ENCODE measurements around the gene PDZD2.

The PDZD2 gene

GRCh38 chr5:31638345-31638744 lies 586 bp upstream of the PDZD2 start:
- no peak for DNase-seq (ENCODE audit: low spot score)

DNA sequence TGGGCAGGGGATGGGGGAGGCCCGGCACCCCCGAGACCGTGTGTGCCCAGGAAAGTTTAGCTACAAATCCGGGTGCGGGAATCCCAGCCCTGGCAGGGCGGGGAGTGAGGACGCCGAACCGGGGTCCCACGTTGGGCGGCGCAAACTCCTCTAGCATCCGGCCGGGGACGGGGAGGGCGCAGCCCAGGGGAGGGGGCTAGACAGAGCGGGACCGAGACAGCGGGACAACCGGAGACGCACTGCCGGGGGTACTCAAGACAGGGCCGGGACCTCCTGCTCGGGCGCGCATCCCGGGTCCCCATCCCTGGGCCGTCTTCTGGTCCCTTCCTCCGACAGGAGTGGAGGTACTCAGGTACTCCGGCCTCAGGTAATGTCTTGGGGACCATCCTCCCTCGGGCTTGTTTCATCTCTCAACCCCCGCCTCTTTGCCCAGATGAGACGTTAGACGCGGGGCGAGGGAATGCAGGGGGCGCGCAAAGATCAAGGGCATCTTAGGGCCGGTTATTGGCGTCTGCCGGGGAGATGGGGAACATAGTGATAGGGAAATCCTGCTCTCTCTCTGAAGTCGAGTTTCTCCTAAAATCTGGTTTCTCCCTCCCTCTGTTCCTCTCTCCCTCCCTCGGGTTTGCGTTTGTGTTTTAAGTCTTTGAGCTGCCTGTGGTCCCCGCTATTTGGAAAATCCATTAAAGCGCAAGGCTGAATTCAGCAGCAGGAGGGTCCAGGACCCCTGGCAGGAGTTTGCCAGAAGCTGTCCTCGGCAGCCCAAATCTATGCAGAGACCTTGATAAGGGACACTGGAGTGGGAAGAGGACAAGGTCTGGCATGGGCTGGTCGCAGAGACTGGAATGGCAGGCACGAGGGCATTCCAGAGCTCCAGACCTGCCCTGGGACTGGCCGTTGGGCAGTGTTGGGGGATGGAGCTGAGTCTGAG lies 815 bp downstream of the PDZD2 start:
- DNase-seq (ENCODE audit: low spot score), result no peak

- DNase-seq (ENCODE audit: low spot score), result no peak
Measured at GRCh38 chr5:31640573-31640972, 1.6 kb downstream of the PDZD2 start.

- no peak for DNase-seq (ENCODE audit: low spot score)
Measured at GRCh38 chr5:31641059-31641458, 2.1 kb downstream of the PDZD2 start.

GRCh38 chr5:31641575-31641974 lies 2.6 kb downstream of the PDZD2 start:
- no peak for DNase-seq (ENCODE audit: low spot score)

DNA sequence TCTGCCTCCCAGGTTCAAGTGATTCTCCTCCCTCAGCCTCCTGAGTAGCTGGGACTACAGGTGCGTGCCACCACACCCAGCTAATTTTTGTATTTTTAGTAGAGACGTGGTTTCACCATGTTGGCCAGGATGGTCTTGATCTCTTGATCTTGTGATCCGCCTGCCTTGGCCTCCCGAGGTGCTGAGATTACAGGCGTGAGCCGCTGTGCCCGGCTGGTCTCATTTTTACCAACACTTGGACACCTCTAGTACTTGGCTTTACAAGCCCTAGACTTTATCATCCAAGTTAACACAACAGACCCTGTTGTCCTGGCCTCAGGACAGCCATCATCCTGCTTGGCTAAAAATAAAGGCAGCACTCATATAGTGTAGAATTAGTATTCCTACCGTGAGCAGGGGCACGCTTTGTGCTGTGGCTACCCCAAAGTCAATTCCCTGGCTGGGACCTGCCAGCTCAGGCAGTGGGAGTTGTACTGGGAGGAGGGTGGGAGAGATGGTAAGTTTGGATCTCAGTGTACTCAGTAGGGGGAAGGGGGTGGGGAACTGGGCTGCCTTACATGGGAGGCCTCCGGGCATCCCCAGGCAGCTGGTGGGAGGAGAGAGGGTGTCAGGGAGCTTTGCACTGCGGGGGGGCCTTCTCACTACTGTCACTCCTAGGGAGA lies 6.6 kb downstream of the PDZD2 start:
- DNase-seq (ENCODE audit: low spot score), result no peak

GRCh38 chr5:31648326-31648725 lies 9.4 kb downstream of the PDZD2 start:
- DNase-seq (ENCODE audit: low spot score), result no peak

DNA sequence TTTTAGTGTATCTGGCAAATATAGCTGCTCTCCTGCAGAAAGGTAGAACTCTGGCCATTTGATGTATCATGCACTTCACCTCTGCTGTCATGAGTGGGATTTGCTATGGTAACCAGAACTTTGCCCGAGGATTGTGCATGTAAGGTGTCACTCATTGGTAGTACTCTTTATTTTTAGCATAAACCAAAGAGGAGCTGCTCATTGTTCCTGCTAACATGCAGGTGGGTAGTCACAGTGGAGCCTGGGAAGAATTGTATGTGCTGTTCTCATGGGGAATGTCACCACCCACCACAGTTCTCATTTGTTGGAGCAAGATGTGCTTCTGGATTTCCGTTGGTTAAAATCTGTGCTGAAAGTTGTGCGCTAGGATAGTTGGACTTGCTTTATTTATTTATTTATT lies 12.3 kb downstream of the PDZD2 start:
- DNase-seq (ENCODE audit: low spot score), result no peak

DNA sequence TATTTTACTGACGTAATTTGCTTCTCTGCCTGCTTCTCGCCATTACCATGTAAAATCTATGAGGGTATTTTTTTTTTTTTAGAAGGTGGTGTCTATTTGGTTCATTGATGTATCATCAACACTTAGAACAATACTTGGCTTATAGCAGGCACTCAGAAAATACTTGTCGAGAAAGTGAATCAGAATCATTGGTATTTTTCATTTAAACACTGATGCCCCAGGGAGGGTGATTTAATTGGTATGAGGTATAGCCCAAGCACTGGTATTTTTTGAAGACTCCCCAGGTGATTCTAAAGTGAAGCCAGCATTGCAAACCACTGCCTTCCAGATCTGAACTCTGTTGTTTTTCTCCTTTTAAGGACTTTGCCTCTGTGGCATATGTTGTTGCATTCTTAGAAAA lies 16.6 kb downstream of the PDZD2 start:
- no peak for DNase-seq (ENCODE audit: low spot score)

DNA sequence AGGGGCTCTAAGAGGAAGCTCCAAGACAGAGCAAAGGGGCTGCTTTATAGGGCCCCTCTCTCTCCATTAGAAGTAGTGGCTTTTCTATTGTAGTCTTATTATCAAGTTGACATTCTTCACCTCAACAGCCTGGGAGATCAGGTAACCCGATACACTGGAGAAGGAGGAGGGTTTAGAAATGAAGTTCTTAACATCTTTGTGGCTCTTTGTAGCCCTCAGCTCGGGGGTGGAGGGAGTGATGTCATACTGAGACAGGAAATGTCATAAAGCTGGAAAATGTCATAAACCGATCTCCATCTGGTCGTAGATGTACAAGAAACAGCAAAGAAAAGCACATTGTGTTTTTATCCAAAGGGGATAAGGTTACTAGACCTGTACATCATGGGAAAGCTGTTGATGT lies 17.9 kb downstream of the PDZD2 start:
- no peak for DNase-seq (ENCODE audit: low spot score)

- DNase-seq (ENCODE audit: low spot score), result no peak
Measured at GRCh38 chr5:31657315-31657979, 18.5 kb downstream of the PDZD2 start.

GRCh38 chr5:31661257-31661656 lies 22.3 kb downstream of the PDZD2 start:
- DNase-seq (ENCODE audit: low spot score), result no peak

DNA sequence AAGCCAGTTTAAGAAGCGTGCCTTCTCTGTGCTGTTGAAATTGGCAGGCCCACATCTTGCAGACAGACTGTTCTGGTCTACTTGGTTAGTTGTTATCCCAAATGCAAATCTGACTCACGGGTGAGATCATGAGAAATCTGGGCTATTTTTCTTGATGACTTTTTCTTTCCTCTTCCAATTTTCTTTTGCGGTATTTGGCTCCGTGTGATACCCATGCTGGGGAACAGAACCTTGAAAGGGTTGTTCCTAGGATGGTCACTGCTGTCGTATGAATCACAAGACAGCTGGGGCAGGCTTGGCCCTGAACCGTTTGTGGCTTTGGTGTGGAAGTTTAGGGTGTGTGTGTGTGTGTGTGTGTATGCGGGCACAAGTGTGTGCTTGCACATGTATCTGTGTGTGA lies 24.6 kb downstream of the PDZD2 start:
- DNase-seq (ENCODE audit: low spot score), result no peak

GRCh38 chr5:31664566-31664965 lies 25.6 kb downstream of the PDZD2 start:
- DNase-seq (ENCODE audit: low spot score), result no peak

GRCh38 chr5:31671339-31671741 lies 32.4 kb downstream of the PDZD2 start:
- no peak for DNase-seq (ENCODE audit: low spot score)

DNA sequence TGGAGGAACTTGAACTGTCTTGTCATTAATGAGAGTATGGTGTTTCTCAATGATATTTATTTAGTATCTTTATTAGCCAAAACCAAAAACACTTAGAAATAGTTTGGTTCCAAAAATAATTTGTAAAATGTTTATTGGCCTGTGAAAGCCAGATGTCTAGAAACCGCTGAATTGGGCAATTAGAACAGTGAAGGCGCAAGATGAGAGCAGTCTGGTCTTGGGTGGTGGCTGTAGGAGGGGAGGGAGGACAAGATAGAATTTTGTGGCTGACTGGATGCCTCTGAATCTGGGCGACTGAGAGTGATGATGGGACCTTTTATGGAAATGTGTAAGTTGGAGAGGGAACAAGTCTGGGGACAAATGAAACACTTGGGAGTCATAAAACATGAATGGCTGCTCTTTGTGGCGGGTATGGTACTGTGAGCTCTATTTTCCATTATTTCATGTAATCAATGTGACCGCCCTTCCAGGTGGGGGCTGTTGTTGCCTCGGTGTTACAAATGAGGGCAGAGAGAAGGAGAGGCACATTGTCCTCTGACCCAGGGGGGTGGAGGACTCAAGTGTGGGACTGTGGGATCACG lies 35.5 kb downstream of the PDZD2 start:
- DNase-seq (ENCODE audit: low spot score), result no peak

GRCh38 chr5:31675472-31675871 lies 36.5 kb downstream of the PDZD2 start:
- no peak for DNase-seq (ENCODE audit: low spot score)

DNA sequence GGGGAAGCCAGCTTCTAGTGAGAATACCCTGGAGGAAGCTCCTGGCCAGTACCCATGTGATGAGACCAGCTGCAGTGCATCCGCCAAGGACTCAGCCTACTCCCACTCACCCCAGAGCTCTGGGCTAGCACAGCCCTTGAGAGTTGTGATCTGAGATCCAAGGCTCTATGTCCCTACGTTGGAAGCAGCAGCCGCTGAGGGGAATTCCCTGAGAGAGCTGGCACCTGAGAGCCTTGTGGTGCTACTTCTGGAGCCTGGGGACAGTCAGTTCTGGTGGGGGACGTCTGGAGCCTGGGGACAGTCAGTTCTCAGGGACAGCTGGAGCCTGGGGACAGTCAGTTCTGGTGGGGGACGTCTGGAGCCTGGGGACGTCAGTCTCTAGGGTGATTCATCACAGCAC lies 39.2 kb downstream of the PDZD2 start:
- DNase-seq (ENCODE audit: low spot score), result no peak

GRCh38 chr5:31680528-31680927 lies 41.6 kb downstream of the PDZD2 start:
- no peak for DNase-seq (ENCODE audit: low spot score)

DNA sequence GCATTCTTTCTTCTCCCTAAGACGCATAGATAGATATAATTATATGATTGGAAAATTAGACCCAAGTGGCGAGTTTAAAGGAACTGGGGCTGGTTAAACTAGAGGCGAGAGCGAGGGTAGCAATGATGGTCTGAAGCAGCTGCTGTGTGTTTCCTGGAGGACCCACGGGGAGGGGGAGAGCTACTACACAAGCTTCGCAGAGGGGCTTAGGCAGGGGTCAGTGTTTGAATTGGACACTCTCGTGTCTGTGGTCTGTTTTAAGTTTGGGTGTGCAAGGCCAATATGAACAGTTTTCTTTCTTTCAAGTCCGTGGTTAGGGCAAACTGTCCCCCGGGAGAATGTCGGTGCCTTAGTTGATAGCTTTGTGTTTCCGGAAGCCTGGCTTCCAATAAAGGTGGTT lies 43.1 kb downstream of the PDZD2 start:
- no peak for DNase-seq (ENCODE audit: low spot score)

DNA sequence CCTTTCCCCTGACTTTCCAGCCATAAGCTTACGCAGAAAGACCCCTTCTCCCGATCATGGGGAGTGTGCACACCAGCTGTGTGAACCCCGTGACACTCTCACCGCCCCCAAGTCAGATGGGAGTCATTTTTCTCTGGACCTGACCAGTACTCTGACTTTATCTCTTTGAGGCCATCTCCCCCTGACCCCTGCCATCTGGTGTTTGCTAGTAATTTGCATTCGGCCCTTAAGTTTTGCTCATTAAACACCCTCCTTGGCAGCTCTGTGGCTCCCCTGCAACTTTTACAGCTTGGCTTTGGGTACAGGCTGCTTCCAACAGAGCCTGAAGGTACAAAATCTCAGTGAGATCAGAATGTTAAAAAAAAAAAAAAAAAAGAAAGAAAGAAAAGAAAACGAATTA lies 43.9 kb downstream of the PDZD2 start:
- no peak for DNase-seq (ENCODE audit: low spot score)

GRCh38 chr5:31688515-31689092 lies 49.7 kb downstream of the PDZD2 start:
- no peak for DNase-seq (ENCODE audit: low spot score)

Measured in hepatic stellate cell (primary cell).